K562 (cell line): Measurements from ENCODE around the gene PPP6R1. TPM values are rescaled to one million over a fixed set of nuclear protein-coding genes. Genes with fewer than 3 reads are reported as not detected.

Experiments used
- ATAC-seq: fragments of 200-7000 bp; cut with Tn5 transposase; 3 replicates; pipeline ENCODE4 v1.9.1; 2020; ENCODE audit warnings: moderate library complexity
- BruUV-seq: library from RNA; stranded (reverse); fragments of 400-500 nt; replicated peaks from 2 replicates; lab custom pipeline; 2021; lab: Mats Ljungman, UMichigan
- CTCF ChIA-PET: fragments of 300-600 bp; formaldehyde crosslinking; extraction: SDS; loops from one replicate; lab custom pipeline; 2021; ENCODE audit warnings: low intra/inter-chr PET ratio; lab: Yijun Ruan, JAX
- POLR2A ChIA-PET: fragments of 300-600, 350-650 bp; sonication (Branson Sonifier 250); formaldehyde crosslinking; extraction: SDS; loops from one replicate; lab custom pipeline; 2021; ENCODE audit warnings: antibody characterized with exemption, inconsistent platforms; lab: Yijun Ruan, JAX
- DNase-seq, 4 experiments: peaks; one replicate each; pipeline versions ENCODE4 v3.0.0 to v3.0.0-alpha.2; 2011 to 2018; ENCODE audit warnings: low spot score in 3 of 4, mixed read lengths in 3 of 4; ENCODE audit errors: extremely low read depth in 1 of 4
- FAIRE-seq: peaks from 2 replicates; lab custom pipeline; 2011; peaks lifted over from hg19 to GRCh38; lab: Jason Lieb, UNC
- H2AFZ ChIP-seq: 2 replicates; pipeline ENCODE4 v1.6.0; 2011; ENCODE audit warnings: low read depth, low read length, control low read depth, inconsistent platforms
- H3K27ac ChIP-seq: fragments of 200-600 bp; 3 replicates; pipeline ENCODE4 v1.8.0; 2011; ENCODE audit warnings: low read depth, mild to moderate bottlenecking, control low read depth, inconsistent platforms, low read length, moderate library complexity, mixed read lengths; ENCODE audit errors: extremely low read depth
- H3K27me3 ChIP-seq, 2 experiments: fragments of 300-600 bp in 1 of 2; 2 replicates in 1 of 2; 3 replicates in 1 of 2; pipeline versions ENCODE4 v1.6.0 to v1.8.0; 2011; ENCODE audit warnings: inconsistent platforms in 2 of 2, low read length in 2 of 2, mild to moderate bottlenecking in 1 of 2, mixed read lengths in 1 of 2, moderate library complexity in 1 of 2; ENCODE audit not compliant: control insufficient read depth in 2 of 2, insufficient read depth in 2 of 2
- H3K36me3 ChIP-seq: fragments of 300-600 bp; 3 replicates; pipeline ENCODE4 v1.8.0; 2011; ENCODE audit warnings: mild to moderate bottlenecking, low read length, inconsistent platforms; ENCODE audit not compliant: control insufficient read depth, insufficient read depth
- H3K4me1 ChIP-seq, 2 experiments: fragments of 200-600 bp in 1 of 2; replicated peaks in 1 of 2; 2 replicates in 1 of 2; 3 replicates in 1 of 2; pipeline versions ENCODE4 v1.5.1 to v1.8.0; 2011; ENCODE audit warnings: inconsistent platforms in 2 of 2, low read length in 2 of 2, mild to moderate bottlenecking in 1 of 2, mixed read lengths in 1 of 2, moderate library complexity in 1 of 2; ENCODE audit not compliant: control insufficient read depth in 2 of 2, insufficient read depth in 2 of 2
- H3K4me2 ChIP-seq: 2 replicates; pipeline ENCODE4 v1.6.1; 2011; ENCODE audit warnings: low read length, control low read depth, inconsistent platforms, mixed read lengths; ENCODE audit not compliant: insufficient read depth
- H3K4me3 ChIP-seq: fragments of 200-600 bp; sonication (generic), shearing (Covaris generic); 2 replicates; pipeline ENCODE4 v1.5.1; 2016; ENCODE audit warnings: control low read depth, inconsistent platforms
- H3K79me2 ChIP-seq: fragments of 200-600 bp; 3 replicates; pipeline ENCODE4 v1.8.0; 2011; ENCODE audit warnings: low read length, inconsistent platforms; ENCODE audit not compliant: control insufficient read depth, insufficient read depth
- H3K9ac ChIP-seq, 2 experiments: 2 replicates each; pipeline versions ENCODE4 v1.6.0 to v1.6.1; 2011; ENCODE audit warnings: low read depth in 2 of 2, low read length in 2 of 2, control low read depth in 1 of 2, inconsistent platforms in 1 of 2, mild to moderate bottlenecking in 1 of 2, mixed read lengths in 1 of 2; ENCODE audit not compliant: insufficient read depth in 1 of 2
- H3K9me1 ChIP-seq: one replicate; pipeline ENCODE4 v1.6.0; 2011; ENCODE audit warnings: inconsistent platforms, mild to moderate bottlenecking, low read length, moderate library complexity; ENCODE audit not compliant: control insufficient read depth, insufficient read depth
- H3K9me3 ChIP-seq: replicated peaks from 2 replicates; pipeline ENCODE4 v1.5.1; 2011; ENCODE audit warnings: low read depth, low read length, inconsistent platforms; ENCODE audit not compliant: control insufficient read depth, insufficient read depth
- H4K20me1 ChIP-seq: replicated peaks from 2 replicates; pipeline ENCODE4 v1.6.1; 2011; ENCODE audit warnings: low read length, inconsistent platforms, mixed read lengths; ENCODE audit not compliant: control insufficient read depth, insufficient read depth
- CBX8 ChIP-seq: fragments of 200-600 bp; sonication (generic); IDR thresholded peaks from 2 replicates; pipeline ENCODE4 v1.6.1; 2012; ENCODE audit warnings: borderline replicate concordance, mixed run types, low read depth, mild to moderate bottlenecking, moderate library complexity, mixed read lengths, low read length, control low read depth, inconsistent platforms; ENCODE audit not compliant: poor library complexity, severe bottlenecking; ENCODE audit errors: extremely low read depth
- CGGBP1 ChIP-seq: fragments of 250-450 bp; sonication (Bioruptor Pico); IDR thresholded peaks from 2 replicates; pipeline ENCODE4 v1.9.0; 2021; ENCODE audit warnings: mild to moderate bottlenecking
- CREB3 ChIP-seq: fragments of 450-650 bp; conservative IDR thresholded peaks from 2 replicates; pipeline ENCODE4 v1.6.1; 2016; ENCODE audit warnings: missing genetic modification characterization, low read depth, mild to moderate bottlenecking, missing compliant biosample characterization, moderate library complexity
- CREBBP ChIP-seq: IDR thresholded peaks from one replicate; pipeline ENCODE4 v1.6.1; 2012; ENCODE audit warnings: low read depth, mild to moderate bottlenecking, control low read depth, inconsistent platforms, low read length
- DMBX1 ChIP-seq: fragments of 250-450 bp; sonication (Bioruptor Pico); IDR thresholded peaks from 2 replicates; pipeline ENCODE4 v1.8.0; 2022; ENCODE audit warnings: inconsistent platforms, mild to moderate bottlenecking, moderate library complexity, borderline replicate concordance
- PHF21A ChIP-seq: fragments of 450-650 bp; IDR thresholded peaks from 2 replicates; pipeline ENCODE4 v1.6.1; 2017; ENCODE audit warnings: low read depth, borderline replicate concordance
- PYGO2 ChIP-seq: fragments of 450-650 bp; IDR thresholded peaks from 2 replicates; pipeline ENCODE4 v1.6.1; 2016; ENCODE audit warnings: mild to moderate bottlenecking, missing genetic modification characterization, moderate library complexity, missing compliant biosample characterization
- TARDBP ChIP-seq: fragments of 450-650 bp; IDR thresholded peaks from 2 replicates; pipeline ENCODE4 v1.6.1; 2016
- THRA ChIP-seq: fragments of 450-650 bp; IDR thresholded peaks from 2 replicates; pipeline ENCODE4 v1.6.1; 2017; ENCODE audit warnings: mild to moderate bottlenecking, moderate library complexity
- THRAP3 ChIP-seq: fragments of 450-650 bp; IDR thresholded peaks from 2 replicates; pipeline ENCODE4 v1.6.1; 2016; ENCODE audit warnings: mild to moderate bottlenecking, inconsistent platforms, borderline replicate concordance
- ZNF311 ChIP-seq: fragments of 250-450 bp; sonication (Bioruptor Pico); IDR thresholded peaks from 2 replicates; pipeline ENCODE4 v1.4.0; 2020; ENCODE audit warnings: mild to moderate bottlenecking, moderate library complexity
- WGBS: fragments of 100-300 bp; shearing (Covaris generic); methylation state at CpG from one replicate; pipeline ENCODE4 v1.1.6; 2016; ENCODE audit warnings: low coverage, mixed read lengths; ENCODE audit not compliant: insufficient coverage; ENCODE audit errors: missing lambda C conversion rate; 5-methylcytosine and 5-hydroxymethylcytosine counted together
- in situ Hi-C: fragments of 300-500 bp; cut with MboI; formaldehyde crosslinking; loops from 4 replicates; pipeline ENCODE4 v1.15.0; 2018; ENCODE audit warnings: inconsistent platforms, mixed read lengths
- intact Hi-C: fragments of 100-400 bp; cut with micrococcal nuclease; formaldehyde crosslinking; loops from 2 replicates; pipeline ENCODE4 v1.14.2; 2022
- polyA plus RNA-seq, 8 experiments: library from polyadenylated mRNA; depleted of rRNA in 4 of 8; stranded (reverse) in 5 of 8; unstranded in 3 of 8; fragments of >200 nt; fragmentation: Nextera tagmentation in 2 of 8; fragmentation: Illumina TruSeq in 1 of 8; extraction: Ambion mirVana in 2 of 8; extraction: Trizol in 1 of 8; gene quantifications; 2 replicates each; pipeline versions ENCODE4 v1.2.1 to v1.2.3, GENCODE V29; 2011 to 2014; ENCODE audit warnings: inconsistent platforms in 1 of 8, missing spikeins in 1 of 8
- total RNA-seq, 7 experiments: library from RNA; depleted of rRNA in 6 of 7; stranded (reverse); fragments of >200 nt in 6 of 7; fragmentation: Illumina TruSeq in 2 of 7; extraction: Trizol in 2 of 7; gene quantifications; 2 replicates each; pipeline versions ENCODE4 v1.2.1 to v1.2.3, GENCODE V29; 2011 to 2021; ENCODE audit warnings: low replicate concordance in 1 of 7
- TF ChIP-seq, protein P1 (sequence below): fragments of 250-450 bp; sonication (Bioruptor Pico); IDR thresholded peaks from 2 replicates; pipeline ENCODE4 v1.8.0; 2021; ENCODE audit warnings: mild to moderate bottlenecking, moderate library complexity
- TF ChIP-seq, protein P2 (sequence below): fragments of 150-350 bp; conservative IDR thresholded peaks from 2 replicates; pipeline ENCODE4 v1.6.1; 2014; ENCODE audit warnings: low read length

PPP6R1 gene
- total and polyA plus RNA-seq, 9 of the 15 experiments (the other 6 are each of a cell fraction or from before 2014, with no cell fraction given), result 0.48 to 135 (median 37.2) TPM

DNA sequence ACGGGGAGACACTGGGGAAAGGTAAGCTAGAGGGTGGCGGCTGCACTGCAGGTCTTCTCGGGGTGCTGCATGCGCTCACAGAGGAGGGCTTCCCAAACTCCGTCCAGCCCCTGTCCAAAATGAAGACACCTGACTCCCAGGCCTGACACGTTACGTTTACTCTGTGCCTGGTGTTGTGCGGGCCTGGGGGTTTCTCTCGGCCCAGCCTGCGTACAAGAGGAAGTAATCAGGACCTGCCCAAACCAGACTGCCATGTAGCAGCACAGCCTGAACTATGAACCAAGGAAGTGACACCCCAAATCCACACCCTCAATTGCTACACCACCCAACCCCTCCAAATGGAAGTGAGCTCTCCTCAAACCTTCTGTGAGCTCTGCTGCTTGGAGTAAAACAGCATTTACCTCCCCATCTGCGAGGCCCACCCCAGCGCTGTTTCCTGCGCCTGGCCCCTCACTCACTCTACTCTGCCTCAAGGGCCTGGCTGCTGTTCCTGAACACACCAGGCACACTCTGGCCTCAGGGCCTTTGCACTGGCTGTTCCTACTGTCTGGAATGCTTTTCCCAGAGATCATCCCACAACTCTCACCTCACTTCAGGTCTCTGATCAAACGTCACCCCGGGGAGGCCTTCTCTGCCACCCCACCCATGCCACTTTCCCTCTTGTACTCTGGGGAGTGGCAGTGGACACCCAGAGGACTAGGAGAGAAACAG, 18.1 kb upstream of the PPP6R1 start:
- intact Hi-C loops, result no loop called here
- Histone ChIP-seq H3K9ac (0 out of 4 replicates have a peak overlapping the region, but pooled peaks of 1 of the 2 experiments have one; percentile 68), H2AFZ (no peak overlapping the region), H3K4me3 (no peak overlapping the region), H3K79me2 (peaks cover 12% of the 10 kb centered on the region), H3K4me2 (no peak overlapping the region), H3K9me1 (no peaks in the 10 kb centered on the region), H3K9me3 (no peaks in the 10 kb centered on the region), H4K20me1 (no peaks in the 10 kb centered on the region), H3K4me1 (peaks cover 19% of the 10 kb centered on the region in 2 experiments), H3K36me3 (peaks cover 37% of the 10 kb centered on the region; the same call in 2 of the 3 replicates), H3K27me3 (no peaks in the 10 kb centered on the region), H3K27ac (no peak overlapping the region; the same call in 2 of the 3 replicates)
- CTCF ChIA-PET, result no interaction called here
- no peak for ATAC-seq
- no peak for FAIRE-seq
- in situ Hi-C loops, result no loop called here
- WGBS, result 87% methylated on average over 15 of the region's 15 CpGs
- POLR2A ChIA-PET, result interaction anchor here (1.0 to 1.6 kb wide), 2 partner anchors 17 to 23 kb away, joined by 3 read pairs; no protein-coding TSS in a partner anchor
- DNase-seq, result no peak
- BruUV-seq, result no TSS peak
- TF ChIP-seq CREBBP (no peak), DMBX1 (no peak), CGGBP1 (CRISPR knock-in tag) (no peak), TARDBP (no peak), PHF21A (no peak), THRA (no peak), CBX8 (no peak), THRAP3 (no peak), ZNF311 (CRISPR knock-in tag) (no peak), CREB3 (tag) (no peak), PYGO2 (no peak)
- TF ChIP-seq, protein P1, sequence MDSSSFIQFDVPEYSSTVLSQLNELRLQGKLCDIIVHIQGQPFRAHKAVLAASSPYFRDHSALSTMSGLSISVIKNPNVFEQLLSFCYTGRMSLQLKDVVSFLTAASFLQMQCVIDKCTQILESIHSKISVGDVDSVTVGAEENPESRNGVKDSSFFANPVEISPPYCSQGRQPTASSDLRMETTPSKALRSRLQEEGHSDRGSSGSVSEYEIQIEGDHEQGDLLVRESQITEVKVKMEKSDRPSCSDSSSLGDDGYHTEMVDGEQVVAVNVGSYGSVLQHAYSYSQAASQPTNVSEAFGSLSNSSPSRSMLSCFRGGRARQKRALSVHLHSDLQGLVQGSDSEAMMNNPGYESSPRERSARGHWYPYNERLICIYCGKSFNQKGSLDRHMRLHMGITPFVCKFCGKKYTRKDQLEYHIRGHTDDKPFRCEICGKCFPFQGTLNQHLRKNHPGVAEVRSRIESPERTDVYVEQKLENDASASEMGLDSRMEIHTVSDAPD, result no peak
- TF ChIP-seq, protein P2, sequence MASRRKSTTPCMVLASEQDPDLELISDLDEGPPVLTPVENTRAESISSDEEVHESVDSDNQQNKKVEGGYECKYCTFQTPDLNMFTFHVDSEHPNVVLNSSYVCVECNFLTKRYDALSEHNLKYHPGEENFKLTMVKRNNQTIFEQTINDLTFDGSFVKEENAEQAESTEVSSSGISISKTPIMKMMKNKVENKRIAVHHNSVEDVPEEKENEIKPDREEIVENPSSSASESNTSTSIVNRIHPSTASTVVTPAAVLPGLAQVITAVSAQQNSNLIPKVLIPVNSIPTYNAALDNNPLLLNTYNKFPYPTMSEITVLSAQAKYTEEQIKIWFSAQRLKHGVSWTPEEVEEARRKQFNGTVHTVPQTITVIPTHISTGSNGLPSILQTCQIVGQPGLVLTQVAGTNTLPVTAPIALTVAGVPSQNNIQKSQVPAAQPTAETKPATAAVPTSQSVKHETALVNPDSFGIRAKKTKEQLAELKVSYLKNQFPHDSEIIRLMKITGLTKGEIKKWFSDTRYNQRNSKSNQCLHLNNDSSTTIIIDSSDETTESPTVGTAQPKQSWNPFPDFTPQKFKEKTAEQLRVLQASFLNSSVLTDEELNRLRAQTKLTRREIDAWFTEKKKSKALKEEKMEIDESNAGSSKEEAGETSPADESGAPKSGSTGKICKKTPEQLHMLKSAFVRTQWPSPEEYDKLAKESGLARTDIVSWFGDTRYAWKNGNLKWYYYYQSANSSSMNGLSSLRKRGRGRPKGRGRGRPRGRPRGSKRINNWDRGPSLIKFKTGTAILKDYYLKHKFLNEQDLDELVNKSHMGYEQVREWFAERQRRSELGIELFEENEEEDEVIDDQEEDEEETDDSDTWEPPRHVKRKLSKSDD, result no peak
